ENCODE measurements around the gene KCNE3.

KCNE3 gene

GRCh38 chr11:74480688-74481417 lies 13.5 kb upstream of the KCNE3 start:
- Mint-ChIP-seq H3K4me1 (ENCODE audit: low read depth in 2 of 2) (no peaks in the 10 kb centered on the region), H3K36me3 (ENCODE audit: insufficient read depth) (no peaks in the 10 kb centered on the region), H3K27ac (no peak overlapping the region), H3K9me3 (no peaks in the 10 kb centered on the region), H3K27me3 (peaks cover 6 to 11% of the 10 kb centered on the region in 2 donors), H3K4me3 (no peak overlapping the region)
- DNase-seq (no peak), ATAC-seq (replicated peaks) (no peak)

- H3K27ac Mint-ChIP-seq = no peak overlapping the region
- H3K4me1 Mint-ChIP-seq (ENCODE audit: low read depth in 2 of 2) = no peaks in the 10 kb centered on the region
- no peak for DNase-seq
- H3K27me3 Mint-ChIP-seq = peaks cover 6 to 11% of the 10 kb centered on the region in 2 donors
- ATAC-seq (replicated peaks) = no peak
- H3K4me3 Mint-ChIP-seq = no peak overlapping the region
- H3K36me3 Mint-ChIP-seq (ENCODE audit: insufficient read depth) = no peaks in the 10 kb centered on the region
- no peaks in the 10 kb centered on the region for H3K9me3 Mint-ChIP-seq
These were observed 12.4 kb upstream of the KCNE3 start for GRCh38 chr11:74479732-74480123.

- H3K4me3 Mint-ChIP-seq = no peak overlapping the region
- DNase-seq = no peak
- H3K4me1 Mint-ChIP-seq (ENCODE audit: low read depth in 2 of 2) = no peaks in the 10 kb centered on the region
- peaks cover 6 to 14% of the 10 kb centered on the region in 2 donors for H3K27me3 Mint-ChIP-seq
- no peaks in the 10 kb centered on the region for H3K36me3 Mint-ChIP-seq (ENCODE audit: insufficient read depth)
- H3K9me3 Mint-ChIP-seq = no peaks in the 10 kb centered on the region
- no peak overlapping the region for H3K27ac Mint-ChIP-seq
- ATAC-seq (replicated peaks) = no peak
These were observed 11.8 kb upstream of the KCNE3 start for GRCh38 chr11:74478877-74479731.

- DNase-seq (no peak), ATAC-seq (replicated peaks) (no peak)
- H3K36me3 Mint-ChIP-seq (ENCODE audit: insufficient read depth) = no peaks in the 10 kb centered on the region
These were observed 9.2 kb upstream of the KCNE3 start for GRCh38 chr11:74476536-74476935.

GRCh38 chr11:74474316-74474715 lies 7.0 kb upstream of the KCNE3 start:
- no peak for DNase-seq
- no peak for ATAC-seq (replicated peaks)
- Mint-ChIP-seq H3K4me1 (ENCODE audit: low read depth in 2 of 2) (no peaks in the 10 kb centered on the region), H3K27me3 (peaks cover 25 to 46% of the 10 kb centered on the region in 2 donors), H3K27ac (no peak overlapping the region), H3K9me3 (no peaks in the 10 kb centered on the region), H3K4me3 (no peak overlapping the region), H3K36me3 (ENCODE audit: insufficient read depth) (no peaks in the 10 kb centered on the region)

More at GRCh38 chr11:74476536-74476935, 9.2 kb upstream of the KCNE3 start:
- no peak overlapping the region for H3K27ac Mint-ChIP-seq
- peaks cover 18 to 36% of the 10 kb centered on the region in 2 donors for H3K27me3 Mint-ChIP-seq
- H3K4me1 Mint-ChIP-seq (ENCODE audit: low read depth in 2 of 2) = no peaks in the 10 kb centered on the region
- no peaks in the 10 kb centered on the region for H3K9me3 Mint-ChIP-seq
- H3K4me3 Mint-ChIP-seq = no peak overlapping the region

GRCh38 chr11:74473382-74474173 lies 6.2 kb upstream of the KCNE3 start:
- Mint-ChIP-seq H3K9me3 (no peaks in the 10 kb centered on the region), H3K27ac (no peak overlapping the region), H3K36me3 (ENCODE audit: insufficient read depth) (no peaks in the 10 kb centered on the region), H3K4me1 (ENCODE audit: low read depth in 2 of 2) (no peaks in the 10 kb centered on the region), H3K27me3 (peaks cover 28 to 50% of the 10 kb centered on the region in 2 donors), H3K4me3 (no peak overlapping the region)
- ATAC-seq (replicated peaks) (no peak), DNase-seq (no peak)

- Mint-ChIP-seq H3K9me3 (no peaks in the 10 kb centered on the region), H3K4me1 (ENCODE audit: low read depth in 2 of 2) (no peaks in the 10 kb centered on the region), H3K27ac (no peak overlapping the region), H3K4me3 (no peak overlapping the region), H3K36me3 (ENCODE audit: insufficient read depth) (no peaks in the 10 kb centered on the region), H3K27me3 (peaks cover 38 to 61% of the 10 kb centered on the region in 2 donors)
- no peak for DNase-seq
- no peak for ATAC-seq (replicated peaks)
These were observed 4.5 kb upstream of the KCNE3 start for GRCh38 chr11:74471668-74472429.

- Mint-ChIP-seq H3K27ac (no peak overlapping the region), H3K9me3 (no peaks in the 10 kb centered on the region), H3K4me3 (no peak overlapping the region), H3K36me3 (ENCODE audit: insufficient read depth) (no peaks in the 10 kb centered on the region), H3K27me3 (peaks cover 41 to 61% of the 10 kb centered on the region in 2 donors), H3K4me1 (ENCODE audit: low read depth in 2 of 2) (no peaks in the 10 kb centered on the region)
- no peak for ATAC-seq (replicated peaks)
- no peak for DNase-seq
These were observed 3.7 kb upstream of the KCNE3 start for GRCh38 chr11:74471037-74471436.

- ATAC-seq (replicated peaks) = no peak
- H3K4me1 Mint-ChIP-seq (ENCODE audit: low read depth in 2 of 2) = no peaks in the 10 kb centered on the region
- H3K9me3 Mint-ChIP-seq = no peaks in the 10 kb centered on the region
- no peaks in the 10 kb centered on the region for H3K36me3 Mint-ChIP-seq (ENCODE audit: insufficient read depth)
- peaks cover 46 to 66% of the 10 kb centered on the region in 2 donors for H3K27me3 Mint-ChIP-seq
- DNase-seq = no peak
- no peak overlapping the region for H3K4me3 Mint-ChIP-seq
- no peak overlapping the region for H3K27ac Mint-ChIP-seq
These were observed 3.2 kb upstream of the KCNE3 start for GRCh38 chr11:74470526-74470925.

- Mint-ChIP-seq H3K27me3 (peaks cover 53 to 78% of the 10 kb centered on the region in 2 donors), H3K9me3 (no peaks in the 10 kb centered on the region), H3K36me3 (ENCODE audit: insufficient read depth) (no peaks in the 10 kb centered on the region), H3K4me3 (no peak overlapping the region), H3K27ac (no peak overlapping the region), H3K4me1 (ENCODE audit: low read depth in 2 of 2) (no peaks in the 10 kb centered on the region)
- no peak for ATAC-seq (replicated peaks)
- no peak for DNase-seq
These were observed 1.6 kb upstream of the KCNE3 start for GRCh38 chr11:74468936-74469335.

GRCh38 chr11:74468521-74468920 lies 1.2 kb upstream of the KCNE3 start:
- no peaks in the 10 kb centered on the region for H3K9me3 Mint-ChIP-seq
- H3K36me3 Mint-ChIP-seq (ENCODE audit: insufficient read depth) = no peaks in the 10 kb centered on the region
- H3K27ac Mint-ChIP-seq = no peak overlapping the region
- H3K4me1 Mint-ChIP-seq (ENCODE audit: low read depth in 2 of 2) = no peaks in the 10 kb centered on the region
- ATAC-seq (replicated peaks) (no peak), DNase-seq (no peak)
- H3K27me3 Mint-ChIP-seq = peaks cover 53 to 78% of the 10 kb centered on the region in 2 donors
- H3K4me3 Mint-ChIP-seq = no peak overlapping the region

GRCh38 chr11:74468058-74468457 lies 709 bp upstream of the KCNE3 start:
- peaks cover 53 to 78% of the 10 kb centered on the region in 2 donors for H3K27me3 Mint-ChIP-seq
- H3K36me3 Mint-ChIP-seq (ENCODE audit: insufficient read depth) = no peaks in the 10 kb centered on the region
- no peak overlapping the region for H3K4me3 Mint-ChIP-seq
- ATAC-seq (replicated peaks) (no peak), DNase-seq (no peak)
- H3K4me1 Mint-ChIP-seq (ENCODE audit: low read depth in 2 of 2) = no peaks in the 10 kb centered on the region
- H3K9me3 Mint-ChIP-seq = no peaks in the 10 kb centered on the region
- no peak overlapping the region for H3K27ac Mint-ChIP-seq

GRCh38 chr11:74465291-74465708 lies 2.0 kb downstream of the KCNE3 start:
- Mint-ChIP-seq H3K27me3 (peaks cover 34 to 58% of the 10 kb centered on the region in 2 donors), H3K4me3 (no peak overlapping the region), H3K9me3 (no peaks in the 10 kb centered on the region), H3K4me1 (ENCODE audit: low read depth in 2 of 2) (no peaks in the 10 kb centered on the region), H3K27ac (no peak overlapping the region), H3K36me3 (ENCODE audit: insufficient read depth) (no peaks in the 10 kb centered on the region)
- DNase-seq = no peak
- no peak for ATAC-seq (replicated peaks)

All from effector memory CD8-positive, alpha-beta T cell (primary cell).